LNCaP clone FGC (cell line): ENCODE measurements around the gene MAPK14.
"Not testable (repeated sequence)": the region's sequence is repeated elsewhere in the genome, so short reads cannot be mapped to it uniquely, and the experiment has no call there.

Experiments used
- DNase-seq: peaks from one replicate; pipeline ENCODE4 v3.0.0-alpha.2; 2011; ENCODE audit warnings: low read depth
- H3K4me3 ChIP-seq: 2 replicates; pipeline ENCODE4 v1.5.1; 2011; ENCODE audit warnings: mild to moderate bottlenecking, low read depth, low read length, control low read depth
- TF ChIP-seq, protein P1 (sequence below): IDR thresholded peaks from 2 replicates; pipeline ENCODE4 v1.5.1; 2012; ENCODE audit warnings: mild to moderate bottlenecking; ENCODE audit not compliant: control insufficient read depth, insufficient read depth; ENCODE audit errors: extremely low read depth

The MAPK14 gene

DNA sequence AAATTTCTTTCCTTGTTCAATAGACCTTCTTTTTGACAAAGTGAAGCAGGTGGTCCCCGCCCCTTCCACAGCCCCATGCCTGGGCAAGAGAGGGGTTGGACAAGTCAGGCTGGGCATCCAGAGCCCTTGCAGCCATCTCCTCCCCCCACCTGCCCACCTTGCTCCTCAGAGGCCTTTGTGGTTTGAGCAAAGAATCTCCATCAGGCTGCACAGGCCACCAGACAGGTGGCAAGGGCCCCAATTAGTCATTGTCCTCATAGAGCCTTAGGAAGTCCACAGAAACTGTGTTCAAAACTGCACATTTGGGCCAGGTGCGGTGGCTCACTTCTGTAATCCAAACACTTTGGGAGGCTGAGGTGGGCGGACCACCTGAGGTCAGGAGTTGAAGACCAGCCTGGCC lies 101.2 kb downstream of the MAPK14 start:
- TF ChIP-seq, protein P1, sequence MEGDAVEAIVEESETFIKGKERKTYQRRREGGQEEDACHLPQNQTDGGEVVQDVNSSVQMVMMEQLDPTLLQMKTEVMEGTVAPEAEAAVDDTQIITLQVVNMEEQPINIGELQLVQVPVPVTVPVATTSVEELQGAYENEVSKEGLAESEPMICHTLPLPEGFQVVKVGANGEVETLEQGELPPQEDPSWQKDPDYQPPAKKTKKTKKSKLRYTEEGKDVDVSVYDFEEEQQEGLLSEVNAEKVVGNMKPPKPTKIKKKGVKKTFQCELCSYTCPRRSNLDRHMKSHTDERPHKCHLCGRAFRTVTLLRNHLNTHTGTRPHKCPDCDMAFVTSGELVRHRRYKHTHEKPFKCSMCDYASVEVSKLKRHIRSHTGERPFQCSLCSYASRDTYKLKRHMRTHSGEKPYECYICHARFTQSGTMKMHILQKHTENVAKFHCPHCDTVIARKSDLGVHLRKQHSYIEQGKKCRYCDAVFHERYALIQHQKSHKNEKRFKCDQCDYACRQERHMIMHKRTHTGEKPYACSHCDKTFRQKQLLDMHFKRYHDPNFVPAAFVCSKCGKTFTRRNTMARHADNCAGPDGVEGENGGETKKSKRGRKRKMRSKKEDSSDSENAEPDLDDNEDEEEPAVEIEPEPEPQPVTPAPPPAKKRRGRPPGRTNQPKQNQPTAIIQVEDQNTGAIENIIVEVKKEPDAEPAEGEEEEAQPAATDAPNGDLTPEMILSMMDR: no peak
- DNase-seq: no peak
- H3K4me3 ChIP-seq: no peak overlapping the region

DNA sequence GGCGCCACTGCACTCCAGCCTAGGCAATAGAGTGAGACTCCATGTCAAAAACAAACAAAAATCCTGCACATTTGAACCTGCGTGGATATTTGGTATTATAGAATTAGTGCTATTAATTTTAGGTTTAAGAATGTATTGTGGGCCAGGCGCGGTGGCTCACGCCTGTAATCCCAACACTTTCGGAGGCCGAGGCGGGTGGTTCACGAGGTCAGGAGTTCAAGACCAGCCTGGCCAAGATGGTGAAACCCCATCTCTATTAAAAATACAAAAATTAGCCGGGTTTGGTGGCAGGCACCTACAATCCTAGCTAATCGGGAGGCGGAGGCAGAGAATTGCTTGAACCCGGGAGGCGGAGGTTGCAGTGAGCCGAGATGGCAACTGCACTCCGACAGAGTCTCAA lies 101.7 kb downstream of the MAPK14 start:
- DNase-seq, H3K4me3 ChIP-seq: not testable (repeated sequence)

DNA sequence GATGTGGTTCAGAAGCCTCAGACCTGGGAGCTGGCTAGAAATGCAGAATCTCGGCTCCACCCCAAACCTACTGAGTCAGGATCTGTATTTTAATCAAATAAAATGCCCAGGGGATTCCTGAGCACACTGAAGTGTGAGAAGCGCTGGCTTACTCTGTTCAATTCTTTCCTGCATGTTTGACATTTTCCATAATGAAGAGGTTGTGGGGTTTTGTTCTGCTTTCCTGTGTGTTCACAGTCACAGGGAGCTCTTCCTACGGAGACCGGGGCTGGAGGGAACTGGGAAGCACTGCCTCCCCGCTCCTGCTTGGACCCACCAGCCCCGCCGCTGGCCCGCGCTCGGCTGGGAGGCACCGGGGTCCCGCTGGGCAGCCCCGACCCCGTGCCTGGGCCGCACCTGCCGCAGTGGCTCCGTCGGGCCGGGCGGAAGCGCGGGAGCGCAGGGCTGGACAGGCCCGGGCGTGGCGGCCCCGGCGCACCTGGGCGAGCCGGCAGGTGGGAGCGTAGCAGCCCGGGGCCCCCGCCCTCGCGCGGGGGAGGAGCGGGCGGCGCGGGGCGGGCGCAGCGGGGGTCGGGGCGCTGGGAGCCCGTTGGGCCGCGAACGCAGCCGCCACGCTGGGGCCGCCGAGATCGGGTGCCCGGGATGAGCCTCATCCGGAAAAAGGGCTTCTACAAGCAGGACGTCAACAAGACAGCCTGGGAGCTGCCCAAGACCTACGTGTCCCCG lies 102.5 kb downstream of the MAPK14 start, which contains the start of gene MAPK13:
Gene MAPK13, plus strand, starts transcription at position 573 of the 726 bp plus-strand sequence. Its CDS starts 70 bp downstream, at position 643.
- no peak for DNase-seq
- TF ChIP-seq, protein P1: no peak
- H3K4me3 ChIP-seq: peak within 1 kb of the TSS; percentile 46

DNA sequence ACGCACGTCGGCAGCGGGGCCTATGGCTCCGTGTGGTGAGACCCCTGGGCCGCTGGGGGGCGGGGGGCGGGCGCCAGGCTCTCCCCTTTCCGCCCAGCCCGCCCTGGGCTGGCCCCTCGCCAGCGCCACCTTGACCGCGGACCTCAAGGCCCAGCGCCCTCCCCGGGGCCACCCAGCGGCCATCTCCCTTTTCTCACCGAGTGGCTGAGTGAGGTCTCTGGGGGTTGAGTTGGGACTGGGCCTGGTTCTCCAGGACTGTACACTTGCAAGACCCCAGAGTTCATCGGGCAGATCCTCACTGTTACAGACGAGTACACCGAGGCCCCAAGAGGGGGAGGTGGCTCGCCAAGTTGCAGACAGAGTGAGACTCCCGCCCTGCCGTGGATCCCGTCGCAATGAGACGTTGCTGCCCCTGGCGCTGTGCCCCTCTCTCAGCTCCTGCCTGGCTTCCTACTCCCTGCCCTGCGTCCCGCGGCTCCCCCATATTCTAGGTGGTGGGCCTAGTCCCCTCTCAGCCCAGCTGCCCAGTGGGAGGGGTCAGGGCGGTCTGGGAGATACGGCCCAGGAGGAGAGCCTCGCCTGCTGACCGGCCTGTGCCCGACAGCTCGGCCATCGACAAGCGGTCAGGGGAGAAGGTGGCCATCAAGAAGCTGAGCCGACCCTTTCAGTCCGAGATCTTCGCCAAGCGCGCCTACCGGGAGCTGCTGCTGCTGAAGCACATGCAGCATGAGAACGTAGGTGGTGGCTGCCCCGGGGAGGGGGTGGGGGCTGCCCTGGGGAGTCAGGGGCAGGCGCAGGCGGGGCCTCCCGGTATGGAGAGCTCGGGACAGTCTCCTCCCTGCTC lies 103.3 kb downstream of the MAPK14 start:
- DNase-seq: no peak
- H3K4me3 ChIP-seq: peak overlapping the region; percentile 46
- TF ChIP-seq, protein P1: no peak

DNA sequence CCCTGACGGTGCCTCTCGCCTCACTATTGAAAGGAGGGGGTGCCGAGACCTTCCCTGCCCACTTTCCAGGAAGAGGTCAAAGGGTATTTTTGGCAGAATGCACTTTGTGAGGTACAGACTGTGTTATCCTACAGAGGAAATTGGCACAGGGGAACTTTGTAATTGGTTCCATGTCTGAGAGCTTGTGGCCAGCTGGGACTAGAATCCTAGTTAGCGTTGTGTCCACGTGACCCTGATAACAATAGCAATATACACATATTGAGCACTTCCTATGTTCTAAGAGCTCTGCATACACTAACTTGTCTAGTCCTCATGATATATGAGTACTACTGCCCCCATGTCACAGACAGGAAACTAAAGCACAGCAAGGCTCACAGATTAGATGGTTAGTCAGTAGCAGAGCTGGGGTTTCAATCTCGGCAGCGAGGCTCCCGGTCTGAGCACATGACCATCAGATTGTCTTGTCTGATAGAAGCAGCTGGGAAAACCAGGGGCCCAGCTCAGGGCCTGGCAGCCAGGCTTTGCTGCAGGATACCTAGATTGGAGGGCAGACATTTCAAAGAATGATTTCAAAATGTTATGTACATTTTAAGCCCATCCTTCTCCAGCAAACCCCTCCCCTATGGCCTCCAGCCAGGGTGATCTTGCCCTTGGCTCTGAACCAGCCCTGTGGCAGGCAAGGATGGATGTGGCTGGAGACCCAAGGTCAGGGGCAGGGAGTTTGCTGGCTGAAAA lies 104.1 kb downstream of the MAPK14 start:
- TF ChIP-seq, protein P1: no peak
- H3K4me3 ChIP-seq: peak overlapping the region; percentile 46
- DNase-seq: no peak

DNA sequence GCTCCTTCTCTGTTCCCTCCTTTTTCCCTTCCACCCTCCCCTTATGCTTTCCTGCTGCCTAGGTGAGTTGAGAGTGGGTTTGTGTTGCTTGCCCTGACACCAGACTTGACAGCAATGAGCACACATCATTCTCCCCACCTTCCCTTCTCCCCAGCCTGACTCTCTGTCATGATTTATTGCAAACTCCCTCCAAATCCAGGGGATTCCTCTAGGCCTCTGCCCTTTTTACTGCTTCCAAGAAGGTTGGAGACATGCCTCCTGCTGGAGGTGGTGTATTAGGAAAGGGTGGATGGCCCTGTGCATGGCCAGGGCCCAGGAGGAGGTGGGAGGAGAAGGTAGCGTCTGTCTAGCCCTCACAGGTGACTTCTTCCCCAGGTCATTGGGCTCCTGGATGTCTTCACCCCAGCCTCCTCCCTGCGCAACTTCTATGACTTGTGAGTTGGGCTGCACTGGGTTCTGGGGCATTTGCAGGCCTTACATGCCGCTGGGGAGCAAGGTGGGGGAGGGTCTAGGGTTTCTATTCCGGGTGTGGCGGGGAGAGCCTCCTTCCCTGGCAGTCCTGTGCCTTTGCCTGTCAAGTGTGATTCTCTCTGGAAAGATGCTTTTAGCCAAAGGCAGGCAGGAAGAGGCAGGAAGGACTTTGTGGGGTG lies 104.8 kb downstream of the MAPK14 start:
- TF ChIP-seq, protein P1: no peak
- H3K4me3 ChIP-seq: no peak overlapping the region
- DNase-seq: no peak
